ENCODE results near the gene CSNK2B.
A peak's percentile ranks its signal among the peaks of the same experiment; 100 is the strongest.

Gene CSNK2B

GRCh38 chr6:31700740-31701401 lies 35.0 kb downstream of the CSNK2B start:
- Histone ChIP-seq H3K27me3 (ENCODE audit: control insufficient read depth in 1 of 2, insufficient read depth in 1 of 2, low read length in 2 of 2) (no peaks in the 10 kb centered on the region), H3K18ac (ENCODE audit: low read depth in 1 of 2, low read length in 2 of 2) (no peak overlapping the region), H3K23ac (ENCODE audit: low read length in 2 of 2) (no peak overlapping the region), H3K4ac (ENCODE audit: low read depth in 1 of 2, low read length in 2 of 2) (no peak overlapping the region), H3K4me3 (ENCODE audit: insufficient read depth in 1 of 2, low read depth in 1 of 2, low read length in 2 of 2) (peak overlapping the region in 1 of 2 experiments; percentile 97), H2BK15ac (ENCODE audit: low read depth, poor library complexity, severe bottlenecking) (no peak overlapping the region), H3K4me1 (ENCODE audit: control insufficient read depth, insufficient read depth, low read depth, low read length) (peaks cover 15% of the 10 kb centered on the region), H3K27ac (ENCODE audit: low read length, poor library complexity, severe bottlenecking) (no peak overlapping the region), H3K9me3 (ENCODE audit: control insufficient read depth, low read length) (no peaks in the 10 kb centered on the region), H2AFZ (ENCODE audit: low read depth, low read length) (no peak overlapping the region), H3K4me2 (ENCODE audit: low read length, poor library complexity, severe bottlenecking) (no peak overlapping the region), H4K8ac (ENCODE audit: low read length) (peak overlapping the region; percentile 35), H3K36me3 (ENCODE audit: control insufficient read depth in 1 of 2, insufficient read depth in 2 of 2, low read depth in 1 of 2, low read length in 2 of 2) (peaks cover 15 to 28% of the 10 kb centered on the region in 2 experiments), H4K91ac (ENCODE audit: low read length) (no peak overlapping the region), H2AK5ac (ENCODE audit: low read length, severe bottlenecking) (no peak overlapping the region), H3K79me1 (replicated peaks; ENCODE audit: low read length, poor library complexity, severe bottlenecking) (peaks cover 18% of the 10 kb centered on the region), H3K9ac (ENCODE audit: low read length) (peak overlapping the region; percentile 98), H3K14ac (ENCODE audit: low read length in 2 of 2) (peak overlapping the region in 1 of 2 experiments; percentile 70), H2BK12ac (ENCODE audit: low read length in 2 of 2) (no peak overlapping the region), H2BK120ac (ENCODE audit: low read depth, low read length) (no peak overlapping the region), H2BK5ac (ENCODE audit: low read depth, low read length, poor library complexity, severe bottlenecking) (no peak overlapping the region)
- WGBS, result 96% methylated on average over 4 of the region's 5 CpGs
- DNase-seq, result no peak

- peak overlapping the region; percentile 98 for H3K9ac ChIP-seq (ENCODE audit: low read length)
- H2BK15ac ChIP-seq (ENCODE audit: low read depth, poor library complexity, severe bottlenecking), result peak overlapping the region; percentile 76
- no peak overlapping the region for H3K23ac ChIP-seq (ENCODE audit: low read length in 2 of 2)
- H4K91ac ChIP-seq (ENCODE audit: low read length), result no peak overlapping the region
- peak overlapping the region in 1 of 2 experiments; percentile 41 for H3K18ac ChIP-seq (ENCODE audit: low read depth in 1 of 2, low read length in 2 of 2)
- H3K4ac ChIP-seq (ENCODE audit: low read depth in 1 of 2, low read length in 2 of 2), result peak overlapping the region in 1 of 2 experiments; percentile 15
- peaks cover 13 to 20% of the 10 kb centered on the region in 2 experiments for H3K36me3 ChIP-seq (ENCODE audit: control insufficient read depth in 1 of 2, insufficient read depth in 2 of 2, low read depth in 1 of 2, low read length in 2 of 2)
- no peak overlapping the region for H2AFZ ChIP-seq (ENCODE audit: low read depth, low read length)
- no peak overlapping the region for H4K8ac ChIP-seq (ENCODE audit: low read length)
- peak overlapping the region in 1 of 2 experiments; percentile 19 for H3K14ac ChIP-seq (ENCODE audit: low read length in 2 of 2)
- H3K27ac ChIP-seq (ENCODE audit: low read length, poor library complexity, severe bottlenecking), result no peak overlapping the region
- no peak overlapping the region for H2BK12ac ChIP-seq (ENCODE audit: low read length in 2 of 2)
- H2BK120ac ChIP-seq (ENCODE audit: low read depth, low read length), result no peak overlapping the region
- H3K27me3 ChIP-seq (ENCODE audit: control insufficient read depth in 1 of 2, insufficient read depth in 1 of 2, low read length in 2 of 2), result no peaks in the 10 kb centered on the region
- no peak overlapping the region for H2BK5ac ChIP-seq (ENCODE audit: low read depth, low read length, poor library complexity, severe bottlenecking)
- peak; percentile 66 for DNase-seq
- no peak overlapping the region for H2AK5ac ChIP-seq (ENCODE audit: low read length, severe bottlenecking)
- no peaks in the 10 kb centered on the region for H3K9me3 ChIP-seq (ENCODE audit: control insufficient read depth, low read length)
- peaks cover 15% of the 10 kb centered on the region for H3K4me1 ChIP-seq (ENCODE audit: control insufficient read depth, insufficient read depth, low read depth, low read length)
- H3K4me2 ChIP-seq (ENCODE audit: low read length, poor library complexity, severe bottlenecking), result peak overlapping the region; percentile 70
- H3K79me1 ChIP-seq (replicated peaks; ENCODE audit: low read length, poor library complexity, severe bottlenecking), result peaks cover 18% of the 10 kb centered on the region
- H3K4me3 ChIP-seq (ENCODE audit: insufficient read depth in 1 of 2, low read depth in 1 of 2, low read length in 2 of 2), result peak overlapping the region; percentile 21 to 97
- 49% methylated on average over 7 of the region's 7 CpGs for WGBS
Observed at GRCh38 chr6:31701666-31702404, 36.0 kb downstream of the CSNK2B start.

DNA sequence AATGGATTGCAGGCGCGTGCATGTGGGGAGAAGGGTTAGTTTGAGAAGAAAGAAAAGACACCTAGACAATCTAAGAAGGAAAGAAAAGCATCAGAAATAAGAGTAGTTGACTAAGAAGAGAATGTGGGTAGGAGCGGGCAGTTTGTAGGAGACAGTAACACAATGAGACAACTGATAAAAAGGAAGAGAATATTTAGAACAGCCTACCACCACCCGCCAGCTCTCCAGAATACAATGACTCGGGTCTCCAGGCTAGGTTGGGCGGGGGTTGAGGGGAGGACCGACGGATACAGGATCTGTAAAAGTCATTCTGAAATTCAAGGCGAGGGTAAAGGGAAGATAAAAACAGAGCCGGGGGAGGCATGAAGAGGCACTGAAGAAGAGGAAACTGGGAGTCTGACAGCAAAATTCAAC lies 36.5 kb downstream of the CSNK2B start:
- H3K23ac ChIP-seq (ENCODE audit: low read length in 2 of 2), result no peak overlapping the region
- peak overlapping the region; percentile 70 for H3K4me2 ChIP-seq (ENCODE audit: low read length, poor library complexity, severe bottlenecking)
- peak overlapping the region; percentile 17 to 94 for H3K18ac ChIP-seq (ENCODE audit: low read depth in 1 of 2, low read length in 2 of 2)
- H3K36me3 ChIP-seq (ENCODE audit: control insufficient read depth in 1 of 2, insufficient read depth in 2 of 2, low read depth in 1 of 2, low read length in 2 of 2), result peaks cover 11 to 17% of the 10 kb centered on the region in 2 experiments
- peak overlapping the region; percentile 88 for H3K27ac ChIP-seq (ENCODE audit: low read length, poor library complexity, severe bottlenecking)
- H4K91ac ChIP-seq (ENCODE audit: low read length), result no peak overlapping the region
- H2BK5ac ChIP-seq (ENCODE audit: low read depth, low read length, poor library complexity, severe bottlenecking), result no peak overlapping the region
- WGBS, result 6% methylated on average over 8 of the region's 10 CpGs
- H3K4me3 ChIP-seq (ENCODE audit: insufficient read depth in 1 of 2, low read depth in 1 of 2, low read length in 2 of 2), result peak overlapping the region; percentile 78 to 97
- H2BK12ac ChIP-seq (ENCODE audit: low read length in 2 of 2), result no peak overlapping the region
- H2AFZ ChIP-seq (ENCODE audit: low read depth, low read length), result peak overlapping the region; percentile 62
- peak overlapping the region; percentile 98 for H3K9ac ChIP-seq (ENCODE audit: low read length)
- H3K4ac ChIP-seq (ENCODE audit: low read depth in 1 of 2, low read length in 2 of 2), result peak overlapping the region; percentile 1 to 96
- DNase-seq, result no peak
- H2AK5ac ChIP-seq (ENCODE audit: low read length, severe bottlenecking), result no peak overlapping the region
- peak overlapping the region in 1 of 2 experiments; percentile 71 for H3K14ac ChIP-seq (ENCODE audit: low read length in 2 of 2)
- H4K8ac ChIP-seq (ENCODE audit: low read length), result no peak overlapping the region
- no peak overlapping the region for H2BK15ac ChIP-seq (ENCODE audit: low read depth, poor library complexity, severe bottlenecking)
- H3K27me3 ChIP-seq (ENCODE audit: control insufficient read depth in 1 of 2, insufficient read depth in 1 of 2, low read length in 2 of 2), result no peaks in the 10 kb centered on the region
- no peak overlapping the region for H2BK120ac ChIP-seq (ENCODE audit: low read depth, low read length)
- peaks cover 15% of the 10 kb centered on the region for H3K4me1 ChIP-seq (ENCODE audit: control insufficient read depth, insufficient read depth, low read depth, low read length)
- peaks cover 18% of the 10 kb centered on the region for H3K79me1 ChIP-seq (replicated peaks; ENCODE audit: low read length, poor library complexity, severe bottlenecking)
- H3K9me3 ChIP-seq (ENCODE audit: control insufficient read depth, low read length), result no peaks in the 10 kb centered on the region

All from mesenchymal stem cell (in vitro differentiated cells and primary cell).